GM20000 (cell line): ENCODE measurements around the gene C1orf210.

Source experiments
- DNase-seq: peaks from one replicate; pipeline ENCODE4 v3.0.0; 2012; ENCODE audit warnings: low spot score
- CTCF ChIP-seq: IDR thresholded peaks from 2 replicates; pipeline ENCODE4 v1.5.1; 2012; ENCODE audit warnings: mild to moderate bottlenecking, control low read depth; ENCODE audit errors: extremely low read depth, missing control alignments

The C1orf210 gene

DNA sequence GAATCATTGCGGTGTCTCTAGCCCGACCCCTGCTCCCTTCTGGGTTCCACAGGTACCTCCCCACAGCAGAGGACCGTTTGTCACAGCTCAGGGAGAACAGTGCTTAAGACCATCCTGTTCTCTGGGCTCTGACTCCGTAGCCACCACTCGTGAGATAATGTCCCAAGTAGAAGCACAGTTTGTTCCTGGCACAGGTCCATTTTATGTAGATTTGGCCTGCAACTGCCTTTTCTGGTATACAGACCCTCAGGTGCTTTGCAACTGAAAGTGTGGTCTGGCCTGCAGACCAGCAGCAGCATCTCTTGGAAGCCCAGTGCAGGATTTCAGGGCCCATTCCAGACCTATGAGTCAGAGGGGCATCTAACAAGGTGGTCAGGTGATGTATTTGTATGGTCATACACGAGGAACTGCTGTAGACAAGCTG is 44.0 kb downstream of the C1orf210 start:
- DNase-seq, result no peak
- TF ChIP-seq CTCF, result no peak

DNA sequence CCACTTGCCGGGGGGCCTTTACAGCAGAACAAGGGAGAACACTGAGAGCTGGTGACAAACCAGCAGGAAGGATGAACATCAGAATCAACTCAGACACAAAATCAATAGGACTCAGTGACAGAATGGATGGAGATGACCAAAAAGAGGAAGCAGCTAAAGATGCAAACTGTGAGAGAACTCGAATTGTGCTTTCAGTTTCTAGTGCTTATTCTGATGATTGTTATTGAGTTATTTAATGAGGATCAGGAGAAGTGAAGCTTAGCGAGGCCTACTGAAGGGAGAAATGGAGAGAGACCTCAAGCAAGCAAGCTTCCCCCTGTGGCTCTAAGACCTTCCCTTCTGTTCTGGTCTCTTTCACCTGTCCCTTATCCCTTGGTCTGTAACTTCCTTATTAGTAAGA is 45.9 kb downstream of the C1orf210 start:
- no peak for TF ChIP-seq CTCF
- DNase-seq, result peak; percentile 78

DNA sequence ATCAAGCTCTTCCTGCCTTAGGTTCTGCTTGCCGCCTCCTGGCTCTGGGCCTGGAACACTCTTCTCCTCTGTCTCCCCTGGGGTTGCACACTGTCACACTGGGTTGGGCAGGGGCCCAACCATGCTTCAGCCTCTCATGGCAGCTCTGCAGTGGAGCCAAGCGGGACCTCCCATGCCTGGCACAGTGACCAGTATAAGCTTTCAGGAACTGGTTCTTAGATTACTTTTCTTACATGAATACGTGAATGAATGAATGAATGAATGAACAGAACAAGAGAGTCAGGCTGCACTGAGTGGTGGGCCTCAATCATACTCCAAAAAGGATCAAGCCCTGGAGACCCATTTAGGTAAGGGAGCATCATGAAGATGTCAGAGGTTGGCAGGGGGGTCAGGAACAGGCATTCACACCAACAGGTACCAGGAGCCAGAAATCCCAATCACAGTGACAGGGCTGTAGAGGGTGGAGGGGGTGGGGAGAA is 46.4 kb downstream of the C1orf210 start:
- DNase-seq, result no peak
- TF ChIP-seq CTCF, result no peak

DNA sequence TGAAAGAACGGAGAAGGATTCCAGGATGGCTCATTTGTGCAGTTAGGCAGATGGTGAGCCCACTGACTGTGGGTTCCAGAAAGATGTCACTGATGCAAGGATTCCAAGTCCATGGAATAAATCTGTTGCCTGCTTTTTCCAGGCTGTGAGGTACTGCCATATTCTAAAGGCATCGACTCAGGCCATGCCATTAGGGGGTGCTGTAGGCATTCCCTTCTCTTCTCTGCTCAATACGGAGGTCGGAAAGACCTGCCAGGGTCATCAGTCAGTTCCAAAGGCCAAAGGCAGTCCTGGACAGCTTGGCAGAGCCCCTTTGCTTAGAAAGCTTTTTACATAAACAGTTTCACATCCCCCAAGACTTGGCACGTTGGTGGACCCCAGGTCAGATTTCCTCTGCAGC is 47.3 kb downstream of the C1orf210 start:
- peak; percentile 75 for TF ChIP-seq CTCF
- DNase-seq, result peak; percentile 65

DNA sequence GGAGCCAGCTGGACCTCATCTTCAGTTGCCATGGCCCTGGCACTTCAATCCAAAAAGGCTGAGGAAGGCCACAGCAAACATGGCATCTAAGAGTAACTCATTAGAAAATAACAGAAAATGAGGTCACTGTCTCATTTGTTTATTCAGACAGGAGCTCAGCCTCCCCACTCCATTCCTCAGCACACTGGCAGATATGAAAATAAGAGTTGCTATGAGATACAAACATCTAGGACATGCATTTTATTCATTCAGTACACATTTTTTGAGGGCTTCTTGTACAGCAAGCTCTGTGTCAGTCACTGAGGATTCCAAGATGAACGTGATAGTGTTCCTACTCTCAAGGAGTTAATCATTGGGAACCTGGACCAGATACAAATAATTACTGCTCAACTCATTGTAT is 48.3 kb downstream of the C1orf210 start:
- DNase-seq, result no peak
- no peak for TF ChIP-seq CTCF

DNA sequence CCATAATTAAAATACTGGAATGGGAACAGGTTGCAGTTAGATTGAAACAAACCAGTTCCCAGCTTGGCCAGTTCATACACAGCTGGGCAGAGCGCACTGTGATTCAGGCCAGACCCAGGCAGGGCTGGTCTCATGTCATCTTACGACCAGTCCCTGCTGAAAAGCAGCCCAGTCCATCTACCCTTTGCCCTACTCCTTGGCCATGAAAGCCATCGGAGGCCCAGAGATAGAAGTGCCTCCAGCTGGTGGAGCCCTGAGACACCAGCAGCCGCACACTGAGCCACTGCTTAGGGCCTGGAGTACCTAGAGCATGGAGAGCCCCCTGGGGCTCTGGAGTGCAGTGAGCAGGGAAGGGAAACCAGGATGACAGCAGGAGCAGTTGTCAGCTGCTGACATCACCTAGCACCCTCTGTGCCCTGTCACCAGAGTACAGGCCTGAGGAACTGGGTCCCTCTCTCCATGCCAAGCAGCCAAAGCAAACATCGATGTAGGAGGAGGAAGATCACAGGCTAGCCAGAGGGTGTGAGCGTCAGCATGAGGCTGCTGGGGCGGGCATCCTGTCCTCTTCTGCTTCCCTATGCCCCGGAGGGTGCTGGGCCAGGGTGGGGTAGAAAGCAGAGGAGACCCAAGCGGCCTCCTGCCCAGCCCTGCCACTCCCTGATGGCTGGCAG is 49.8 kb downstream of the C1orf210 start:
- TF ChIP-seq CTCF, result no peak
- DNase-seq, result no peak

- TF ChIP-seq CTCF, result no peak
- no peak for DNase-seq
Observed at GRCh38 chr1:43235040-43235439, 50.3 kb downstream of the C1orf210 start.
